Testis (tissue), 2 donors: ENCODE results near the gene ANTKMT.

Experiments
- POLR2A ChIP-seq: fragments of 450-650 bp; IDR thresholded peaks from one replicate; pipeline ENCODE4 v1.6.1; 2017; ENCODE audit warnings: antibody characterized with exemption, mild to moderate bottlenecking, moderate library complexity
- TF ChIP-seq, protein P1 (sequence below), 3 experiments: fragments of 450-650 bp in 2 of 3; fragments of 200-600 bp in 1 of 3; sonication (generic) in 1 of 3; IDR thresholded peaks; one replicate each; pipeline ENCODE4 v1.5.1; 2016 to 2019; ENCODE audit warnings: antibody characterized with exemption in 3 of 3, mild to moderate bottlenecking in 2 of 3, moderate library complexity in 1 of 3

DNA sequence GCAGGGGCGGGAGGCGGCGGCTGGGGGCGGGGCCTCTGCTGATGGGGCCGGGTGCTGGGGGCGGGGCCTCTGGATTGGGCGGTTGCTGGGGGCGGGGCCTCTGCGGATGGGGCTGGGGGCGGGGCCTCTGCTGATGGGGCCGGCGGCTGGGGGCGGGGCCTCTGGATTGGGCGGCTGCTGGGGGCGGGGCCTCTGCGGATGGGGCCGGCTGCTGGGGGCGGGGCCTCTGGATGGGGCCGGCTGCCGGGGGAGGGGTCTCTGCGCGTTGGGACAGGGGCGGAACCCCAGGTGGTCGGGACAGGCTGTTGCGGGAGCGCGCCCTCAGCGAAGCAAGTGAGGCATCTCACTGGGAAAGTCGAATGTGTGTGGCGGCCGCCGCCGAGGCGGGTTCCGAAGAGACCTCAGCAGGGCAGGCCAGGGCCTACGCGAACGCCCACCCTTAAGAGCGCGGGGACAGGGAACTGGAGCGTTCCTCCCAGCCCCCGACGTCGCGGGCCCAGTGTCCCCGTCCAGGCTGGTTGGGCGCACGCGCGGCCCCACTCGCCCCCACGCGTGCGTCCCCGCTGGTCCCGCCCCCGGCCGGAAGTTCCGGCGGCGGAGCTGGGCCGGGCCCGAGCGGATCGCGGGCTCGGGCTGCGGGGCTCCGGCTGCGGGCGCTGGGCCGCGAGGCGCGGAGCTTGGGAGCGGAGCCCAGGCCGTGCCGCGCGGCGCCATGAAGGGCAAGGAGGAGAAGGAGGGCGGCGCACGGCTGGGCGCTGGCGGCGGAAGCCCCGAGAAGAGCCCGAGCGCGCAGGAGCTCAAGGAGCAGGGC is 40.9 kb upstream of the ANTKMT start, which contains the start of gene STUB1:
- TF ChIP-seq, protein P1, sequence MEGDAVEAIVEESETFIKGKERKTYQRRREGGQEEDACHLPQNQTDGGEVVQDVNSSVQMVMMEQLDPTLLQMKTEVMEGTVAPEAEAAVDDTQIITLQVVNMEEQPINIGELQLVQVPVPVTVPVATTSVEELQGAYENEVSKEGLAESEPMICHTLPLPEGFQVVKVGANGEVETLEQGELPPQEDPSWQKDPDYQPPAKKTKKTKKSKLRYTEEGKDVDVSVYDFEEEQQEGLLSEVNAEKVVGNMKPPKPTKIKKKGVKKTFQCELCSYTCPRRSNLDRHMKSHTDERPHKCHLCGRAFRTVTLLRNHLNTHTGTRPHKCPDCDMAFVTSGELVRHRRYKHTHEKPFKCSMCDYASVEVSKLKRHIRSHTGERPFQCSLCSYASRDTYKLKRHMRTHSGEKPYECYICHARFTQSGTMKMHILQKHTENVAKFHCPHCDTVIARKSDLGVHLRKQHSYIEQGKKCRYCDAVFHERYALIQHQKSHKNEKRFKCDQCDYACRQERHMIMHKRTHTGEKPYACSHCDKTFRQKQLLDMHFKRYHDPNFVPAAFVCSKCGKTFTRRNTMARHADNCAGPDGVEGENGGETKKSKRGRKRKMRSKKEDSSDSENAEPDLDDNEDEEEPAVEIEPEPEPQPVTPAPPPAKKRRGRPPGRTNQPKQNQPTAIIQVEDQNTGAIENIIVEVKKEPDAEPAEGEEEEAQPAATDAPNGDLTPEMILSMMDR (IDR thresholded peaks at IDR 0.05), result no peak
- TF ChIP-seq POLR2A, result no peak
